KOPT-K1 (cell line): ENCODE measurements around the gene PPP1CA.

Experiments
- H3K27ac ChIP-seq: fragments of 200-600 bp; sonication (generic); 2 replicates; pipeline ENCODE4 v1.5.1; 2016; ENCODE audit warnings: antibody characterized with exemption, mild to moderate bottlenecking, low read depth, low read length; ENCODE audit not compliant: poor library complexity, severe bottlenecking
- H3K36me3 ChIP-seq: fragments of 200-600 bp; sonication (generic); 2 replicates; pipeline ENCODE4 v1.5.1; 2017; ENCODE audit warnings: antibody characterized with exemption, mild to moderate bottlenecking, low read length, moderate library complexity; ENCODE audit not compliant: insufficient read depth
- H3K9me3 ChIP-seq: fragments of 200-600 bp; sonication (generic); 2 replicates; pipeline ENCODE4 v1.5.1; 2017; ENCODE audit warnings: antibody characterized with exemption, low read length, mild to moderate bottlenecking; ENCODE audit not compliant: insufficient read depth, poor library complexity, severe bottlenecking

The PPP1CA gene

GRCh38 chr11:67413266-67413849, 11.7 kb upstream of the PPP1CA start:
- Histone ChIP-seq H3K27ac (peak overlapping the region; percentile 96), H3K36me3 (0 out of 2 replicates have a peak, but pooled peaks cover 12% of the 10 kb centered on the region), H3K9me3 (no peaks in the 10 kb centered on the region)

- peak overlapping the region; percentile 96 for H3K27ac ChIP-seq
- H3K9me3 ChIP-seq = no peaks in the 10 kb centered on the region
- peaks cover 17% of the 10 kb centered on the region; the same call in 1 of the 2 replicates for H3K36me3 ChIP-seq
Measured at GRCh38 chr11:67412495-67413179, 11.0 kb upstream of the PPP1CA start.

GRCh38 chr11:67411785-67412152, 10.1 kb upstream of the PPP1CA start:
- H3K27ac ChIP-seq = peak overlapping the region; percentile 96

GRCh38 chr11:67410984-67411784, 9.5 kb upstream of the PPP1CA start:
- H3K36me3 ChIP-seq = peaks cover 31% of the 10 kb centered on the region
- peak overlapping the region; percentile 96 for H3K27ac ChIP-seq
- H3K9me3 ChIP-seq = no peaks in the 10 kb centered on the region

More at GRCh38 chr11:67411785-67412152, 10.1 kb upstream of the PPP1CA start:
- H3K9me3 ChIP-seq = no peaks in the 10 kb centered on the region
- peaks cover 25% of the 10 kb centered on the region for H3K36me3 ChIP-seq

GRCh38 chr11:67410369-67410831, 8.7 kb upstream of the PPP1CA start:
- H3K36me3 ChIP-seq = peaks cover 39% of the 10 kb centered on the region
- no peaks in the 10 kb centered on the region for H3K9me3 ChIP-seq
- peak overlapping the region; percentile 96 for H3K27ac ChIP-seq

GRCh38 chr11:67409781-67410368, 8.2 kb upstream of the PPP1CA start:
- Histone ChIP-seq H3K9me3 (no peaks in the 10 kb centered on the region), H3K27ac (peak overlapping the region; percentile 96), H3K36me3 (peaks cover 44% of the 10 kb centered on the region)

GRCh38 chr11:67409261-67409666, 7.6 kb upstream of the PPP1CA start:
- Histone ChIP-seq H3K9me3 (no peaks in the 10 kb centered on the region), H3K36me3 (peaks cover 44% of the 10 kb centered on the region), H3K27ac (peak overlapping the region; percentile 96)

GRCh38 chr11:67408437-67409200, 7.0 kb upstream of the PPP1CA start:
- Histone ChIP-seq H3K36me3 (peaks cover 44% of the 10 kb centered on the region), H3K9me3 (no peaks in the 10 kb centered on the region), H3K27ac (peak overlapping the region; percentile 96)

GRCh38 chr11:67407688-67408163, 6.1 kb upstream of the PPP1CA start:
- H3K9me3 ChIP-seq = no peaks in the 10 kb centered on the region
- peak overlapping the region; percentile 96 for H3K27ac ChIP-seq
- H3K36me3 ChIP-seq = peaks cover 44% of the 10 kb centered on the region

- Histone ChIP-seq H3K36me3 (peaks cover 44% of the 10 kb centered on the region), H3K27ac (peak overlapping the region; percentile 96), H3K9me3 (no peaks in the 10 kb centered on the region)
Measured at GRCh38 chr11:67406969-67407687, 5.5 kb upstream of the PPP1CA start.

- Histone ChIP-seq H3K36me3 (peaks cover 44% of the 10 kb centered on the region), H3K27ac (peak overlapping the region; percentile 96), H3K9me3 (no peaks in the 10 kb centered on the region)
Measured at GRCh38 chr11:67406420-67406968, 4.8 kb upstream of the PPP1CA start.

- Histone ChIP-seq H3K9me3 (no peaks in the 10 kb centered on the region), H3K36me3 (peaks cover 48% of the 10 kb centered on the region), H3K27ac (peak overlapping the region; percentile 96)
Measured at GRCh38 chr11:67405688-67406339, 4.2 kb upstream of the PPP1CA start.

- Histone ChIP-seq H3K9me3 (no peaks in the 10 kb centered on the region), H3K36me3 (peaks cover 49% of the 10 kb centered on the region), H3K27ac (peak overlapping the region; percentile 96)
Measured at GRCh38 chr11:67405196-67405567, 3.5 kb upstream of the PPP1CA start.
